Activated CD4-positive, alpha-beta T cell treated with anti-CD3 and anti-CD28 coated beads, Interleukin-2, amount 50 U/mL, for 1 hour (primary cell): ENCODE results near the gene GARRE1.

ENCODE experiments used
- DNase-seq: peaks from one replicate; pipeline ENCODE4 v3.0.0-alpha.2; 2020

GARRE1 gene

DNA sequence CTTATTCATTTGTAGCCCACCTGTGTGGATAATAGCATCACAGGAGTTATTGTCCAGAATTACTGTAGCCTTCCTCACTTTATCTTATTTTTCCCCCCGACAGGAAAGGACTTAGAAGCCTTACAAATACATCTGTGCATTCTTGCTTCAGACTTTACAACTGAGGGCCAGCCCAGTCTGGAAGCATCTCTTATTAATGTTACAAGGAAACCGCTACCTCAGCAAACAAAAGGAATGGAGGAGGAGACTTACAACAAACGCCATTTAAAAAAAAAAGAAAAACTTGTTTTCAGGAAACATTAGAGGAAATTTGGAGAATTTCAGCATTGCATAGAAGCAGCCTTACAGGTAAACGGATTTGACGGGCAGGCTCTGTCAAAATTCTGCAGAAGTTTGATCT, 45.2 kb downstream of the GARRE1 start:
- no peak for DNase-seq

DNA sequence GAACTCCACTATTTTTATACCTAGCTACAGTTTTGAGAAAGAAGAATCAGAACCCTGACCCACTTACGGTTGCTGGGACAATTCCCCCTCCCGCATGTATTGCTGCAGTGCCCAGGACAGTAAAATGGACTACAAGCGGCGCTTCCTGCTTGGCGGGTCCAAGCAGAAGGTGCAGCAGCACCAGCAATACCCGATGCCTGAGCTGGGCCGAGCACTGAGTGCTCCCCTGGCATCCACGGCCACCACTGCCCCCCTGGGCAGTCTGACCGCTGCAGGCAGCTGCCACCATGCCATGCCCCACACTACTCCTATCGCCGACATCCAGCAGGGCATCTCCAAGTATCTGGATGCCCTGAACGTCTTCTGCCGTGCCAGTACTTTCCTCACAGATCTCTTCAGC, 46.0 kb downstream of the GARRE1 start:
- DNase-seq: no peak

DNA sequence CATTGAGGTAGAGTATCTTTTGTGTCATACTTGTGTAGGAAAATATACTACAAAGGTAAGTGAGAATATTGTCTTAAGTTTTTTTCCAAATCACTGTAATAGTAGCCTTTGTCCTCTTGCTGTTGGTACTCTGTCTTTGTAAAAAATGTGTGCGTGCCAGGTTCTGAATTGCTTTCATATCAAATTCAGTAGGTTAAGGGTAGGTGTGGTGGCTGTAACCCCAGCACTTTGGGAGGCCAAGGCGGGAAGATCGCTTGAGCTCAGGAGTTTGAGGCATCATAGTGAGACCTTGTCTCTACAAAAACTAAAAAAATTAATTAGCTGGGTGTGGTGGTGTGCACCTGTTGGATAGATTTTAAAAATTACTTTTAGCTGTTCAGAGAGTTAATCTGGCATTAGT, 46.6 kb downstream of the GARRE1 start:
- no peak for DNase-seq
